MCF 10A (cell line): ENCODE results near the gene SHROOM3. TPM values are rescaled to one million over a fixed set of nuclear protein-coding genes. Genes with fewer than 3 reads are reported as not detected.

Experiments used
- BruUV-seq: library from RNA; stranded (reverse); fragments of 400-500 nt; replicated peaks from 2 replicates; lab custom pipeline; 2021; lab: Mats Ljungman, UMichigan
- CTCF ChIA-PET: fragments of 300-600 bp; sonication (Branson Sonifier 250); formaldehyde crosslinking; extraction: SDS; loops from one replicate; lab custom pipeline; 2021; ENCODE audit warnings: antibody characterized with exemption, inconsistent platforms; lab: Yijun Ruan, JAX
- POLR2A ChIA-PET: fragments of 300-600, 350-650 bp; sonication (Branson Sonifier 250); formaldehyde crosslinking; extraction: SDS; loops from one replicate; lab custom pipeline; 2020; ENCODE audit warnings: antibody characterized with exemption, inconsistent platforms; lab: Yijun Ruan, JAX
- DNase-seq: peaks from one replicate; pipeline ENCODE4 v3.0.0-alpha.2; 2018; ENCODE audit not compliant: unreplicated experiment
- H3K27ac Mint-ChIP-seq: one replicate; pipeline ENCODE4 v1.8.0; 2022; ENCODE audit warnings: mild to moderate bottlenecking, low read depth, mixed read lengths; ENCODE audit not compliant: unreplicated experiment
- H3K27me3 Mint-ChIP-seq: one replicate; pipeline ENCODE4 v1.8.0; 2022; ENCODE audit warnings: mixed read lengths; ENCODE audit not compliant: insufficient read depth, unreplicated experiment
- H3K36me3 Mint-ChIP-seq: one replicate; pipeline ENCODE4 v1.8.0; 2022; ENCODE audit warnings: mild to moderate bottlenecking, moderate library complexity, mixed read lengths; ENCODE audit not compliant: insufficient read depth, unreplicated experiment
- H3K4me1 Mint-ChIP-seq: one replicate; pipeline ENCODE4 v1.8.0; 2022; ENCODE audit warnings: mixed read lengths; ENCODE audit not compliant: insufficient read depth, unreplicated experiment
- H3K4me3 Mint-ChIP-seq: one replicate; pipeline ENCODE4 v1.8.0; 2022; ENCODE audit warnings: mild to moderate bottlenecking, moderate library complexity, mixed read lengths; ENCODE audit not compliant: unreplicated experiment
- H3K9me3 Mint-ChIP-seq: one replicate; pipeline ENCODE4 v1.8.0; 2022; ENCODE audit warnings: mixed read lengths; ENCODE audit not compliant: unreplicated experiment
- intact Hi-C: fragments of 100-400 bp; cut with micrococcal nuclease; formaldehyde crosslinking; loops from 2 replicates; pipeline ENCODE4 v1.14.1; 2022
- total RNA-seq: library from RNA; stranded (reverse); gene quantifications from 2 replicates; pipeline ENCODE4 v1.2.3, GENCODE V29; 2022
- TF ChIP-seq, protein P1 (sequence below): fragments of 200-600 bp; IDR thresholded peaks from one replicate; pipeline ENCODE4 v1.8.0; 2022; ENCODE audit warnings: antibody characterized with exemption, mild to moderate bottlenecking; ENCODE audit not compliant: unreplicated experiment

Gene SHROOM3
- total RNA-seq, 1 experiment from 2014 or later = 20.7 TPM

DNA sequence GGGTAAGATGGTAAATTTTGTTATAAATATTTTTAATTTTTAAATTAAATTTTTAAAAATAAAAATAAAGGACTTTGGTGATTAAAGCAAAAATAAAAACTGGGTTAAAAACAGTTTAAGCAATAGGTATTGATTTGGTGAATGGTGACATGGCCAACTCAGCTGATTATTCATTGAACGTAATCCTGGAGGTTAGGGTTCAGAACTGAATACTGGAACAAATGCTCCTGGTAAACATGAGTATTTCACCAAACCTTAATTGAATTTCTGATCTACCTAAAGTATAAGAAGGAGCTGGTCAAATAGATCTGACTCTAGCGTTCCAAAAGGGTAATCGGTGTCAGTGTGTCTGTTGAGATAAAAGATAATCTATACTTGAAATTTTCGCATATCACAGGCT, 141.8 kb downstream of the SHROOM3 start:
- no peaks in the 10 kb centered on the region for H3K27me3 Mint-ChIP-seq
- TF ChIP-seq, protein P1, sequence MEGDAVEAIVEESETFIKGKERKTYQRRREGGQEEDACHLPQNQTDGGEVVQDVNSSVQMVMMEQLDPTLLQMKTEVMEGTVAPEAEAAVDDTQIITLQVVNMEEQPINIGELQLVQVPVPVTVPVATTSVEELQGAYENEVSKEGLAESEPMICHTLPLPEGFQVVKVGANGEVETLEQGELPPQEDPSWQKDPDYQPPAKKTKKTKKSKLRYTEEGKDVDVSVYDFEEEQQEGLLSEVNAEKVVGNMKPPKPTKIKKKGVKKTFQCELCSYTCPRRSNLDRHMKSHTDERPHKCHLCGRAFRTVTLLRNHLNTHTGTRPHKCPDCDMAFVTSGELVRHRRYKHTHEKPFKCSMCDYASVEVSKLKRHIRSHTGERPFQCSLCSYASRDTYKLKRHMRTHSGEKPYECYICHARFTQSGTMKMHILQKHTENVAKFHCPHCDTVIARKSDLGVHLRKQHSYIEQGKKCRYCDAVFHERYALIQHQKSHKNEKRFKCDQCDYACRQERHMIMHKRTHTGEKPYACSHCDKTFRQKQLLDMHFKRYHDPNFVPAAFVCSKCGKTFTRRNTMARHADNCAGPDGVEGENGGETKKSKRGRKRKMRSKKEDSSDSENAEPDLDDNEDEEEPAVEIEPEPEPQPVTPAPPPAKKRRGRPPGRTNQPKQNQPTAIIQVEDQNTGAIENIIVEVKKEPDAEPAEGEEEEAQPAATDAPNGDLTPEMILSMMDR = no peak
- H3K27ac Mint-ChIP-seq = no peak overlapping the region
- peaks cover 3% of the 10 kb centered on the region for H3K4me1 Mint-ChIP-seq
- DNase-seq = no peak
- no peaks in the 10 kb centered on the region for H3K9me3 Mint-ChIP-seq
- no peaks in the 10 kb centered on the region for H3K36me3 Mint-ChIP-seq
- no TSS peak for BruUV-seq
- no peak overlapping the region for H3K4me3 Mint-ChIP-seq
- intact Hi-C loops = no loop called here
- ChIA-PET POLR2A (no interaction called here), CTCF (no interaction called here)

DNA sequence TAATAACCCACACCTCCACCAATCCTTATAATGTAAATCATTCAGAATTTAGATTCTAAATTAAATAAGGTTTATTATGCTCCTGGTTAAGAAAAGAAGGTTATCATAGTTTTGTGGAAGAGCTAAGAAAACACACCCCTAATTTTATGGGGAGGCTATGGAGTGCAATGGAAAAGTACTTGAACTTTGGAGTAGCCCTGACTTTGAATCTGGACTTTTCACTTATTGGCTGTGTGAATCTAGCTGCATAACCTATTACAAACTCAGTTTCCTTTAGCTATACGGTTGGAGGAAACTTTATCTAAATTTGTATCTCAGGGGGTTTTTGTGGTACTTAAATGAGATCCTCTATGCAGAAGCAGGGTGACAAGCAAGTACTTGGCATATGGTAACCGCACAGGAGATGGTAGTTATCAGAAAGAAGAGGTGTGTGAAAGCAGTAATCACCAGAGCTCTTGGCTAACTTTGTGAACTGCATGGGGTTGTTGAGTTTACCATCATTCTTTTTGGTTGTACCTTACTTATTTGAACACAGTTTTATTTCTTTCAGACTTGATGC, 143.1 kb downstream of the SHROOM3 start:
- no peaks in the 10 kb centered on the region for H3K36me3 Mint-ChIP-seq
- no peak for DNase-seq
- H3K4me3 Mint-ChIP-seq = no peak overlapping the region
- no peaks in the 10 kb centered on the region for H3K9me3 Mint-ChIP-seq
- ChIA-PET CTCF (interaction anchor here (0.6 kb wide), 1 partner anchor 398 kb away, joined by 6 read pairs; no protein-coding TSS in a partner anchor), POLR2A (interaction anchor here (1.3 kb wide), 1 partner anchor 11 kb away, joined by 4 read pairs; no protein-coding TSS in a partner anchor)
- H3K4me1 Mint-ChIP-seq = no peaks in the 10 kb centered on the region
- TF ChIP-seq, protein P1 = no peak
- no peak overlapping the region for H3K27ac Mint-ChIP-seq
- intact Hi-C loops = no loop called here
- H3K27me3 Mint-ChIP-seq = no peaks in the 10 kb centered on the region
- no TSS peak for BruUV-seq

DNA sequence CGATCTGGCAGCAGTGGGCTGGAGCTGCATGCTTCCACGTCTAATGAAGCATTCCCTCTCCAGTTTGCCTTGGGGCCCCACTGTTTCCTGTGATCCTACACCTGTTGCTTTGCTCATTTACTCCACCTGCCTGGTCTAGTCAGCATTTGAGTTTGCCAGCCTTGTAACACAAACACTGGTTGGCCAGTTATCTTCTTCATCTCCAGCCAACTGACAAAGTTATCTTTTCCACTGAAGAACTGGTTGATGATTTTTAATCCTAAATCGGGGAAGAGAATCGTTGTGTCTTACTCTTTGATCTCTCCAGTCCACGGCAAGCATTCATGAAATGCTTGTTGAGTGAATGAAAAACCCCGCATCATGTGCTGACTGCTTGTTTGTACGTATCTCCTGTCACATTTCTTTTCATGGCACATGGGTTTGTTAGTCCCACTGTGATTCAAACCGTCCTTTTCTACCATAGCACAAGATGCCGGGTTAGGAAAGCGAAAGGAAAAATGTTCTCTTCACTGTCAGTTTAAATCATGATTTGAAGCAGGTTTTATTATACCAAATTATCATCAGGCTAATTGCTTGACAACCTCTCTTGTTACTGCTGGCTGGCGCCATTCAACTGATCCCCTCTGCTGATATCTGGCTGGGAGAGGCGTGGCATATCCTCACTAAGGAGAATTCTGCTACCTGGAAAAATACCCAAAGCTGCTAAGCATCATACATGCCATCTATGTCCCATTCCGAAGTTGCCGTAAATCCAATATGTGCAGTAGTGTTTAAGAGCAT, 144.8 kb downstream of the SHROOM3 start:
- Mint-ChIP-seq H3K27ac (no peak overlapping the region), H3K9me3 (no peaks in the 10 kb centered on the region), H3K27me3 (no peaks in the 10 kb centered on the region), H3K4me3 (no peak overlapping the region), H3K36me3 (no peaks in the 10 kb centered on the region), H3K4me1 (peaks cover 6% of the 10 kb centered on the region)
- ChIA-PET CTCF (interaction anchor here (0.7 to 0.8 kb wide), 2 partner anchors 64 to 153 kb away, joined by 3 to 4 read pairs; no protein-coding TSS in a partner anchor), POLR2A (interaction anchor here (0.6 to 1.3 kb wide), 2 partner anchors 10 to 137 kb away, joined by 4 read pairs; no protein-coding TSS in a partner anchor)
- DNase-seq = no peak
- TF ChIP-seq, protein P1 = no peak
- BruUV-seq = no TSS peak
- intact Hi-C loops = no loop called here
